SK-N-MC (cell line): ENCODE results near the gene ERI3.

Experiments used
- DNase-seq: peaks from one replicate; pipeline ENCODE4 v3.0.0-alpha.2; 2011; ENCODE audit warnings: low read depth, low spot score
- H3K27ac ChIP-seq: fragments of 200-600 bp; sonication (generic); 2 replicates; pipeline ENCODE4 v1.5.1; 2016; ENCODE audit warnings: mixed run types
- H3K36me3 ChIP-seq: fragments of 200-600 bp; sonication (generic); 2 replicates; pipeline ENCODE4 v1.6.1; 2017; ENCODE audit warnings: antibody characterized with exemption, low read length, mixed read lengths; ENCODE audit not compliant: insufficient read depth
- H3K4me3 ChIP-seq: fragments of 200-600 bp; sonication (generic); 2 replicates; pipeline ENCODE4 v1.5.1; 2016
- H3K9ac ChIP-seq: fragments of 200-600 bp; sonication (generic); 2 replicates; pipeline ENCODE4 v1.8.0; 2017; ENCODE audit warnings: mixed run types, mixed read lengths; ENCODE audit not compliant: insufficient read length
- H3K9me3 ChIP-seq: fragments of 200-600 bp; sonication (generic); 2 replicates; pipeline ENCODE4 v1.6.1; 2017; ENCODE audit warnings: low read depth, mild to moderate bottlenecking, antibody characterized with exemption, low read length, moderate library complexity, mixed read lengths
- EZH2 ChIP-seq: fragments of 200-600 bp; sonication (generic); IDR thresholded peaks from one replicate; pipeline ENCODE4 v1.6.1; 2017; ENCODE audit warnings: antibody characterized with exemption
- FOXP2 ChIP-seq: optimal IDR thresholded peaks from 2 replicates; pipeline ENCODE3; 2011; ENCODE audit warnings: mild to moderate bottlenecking, moderate library complexity; ENCODE audit not compliant: insufficient read depth; ENCODE audit errors: extremely low read length, control extremely low read depth
- POLR2AphosphoS5 ChIP-seq: IDR thresholded peaks from 2 replicates; pipeline ENCODE4 v1.6.1; 2012; ENCODE audit warnings: mild to moderate bottlenecking, low read depth, low read length, borderline replicate concordance

Gene ERI3

DNA sequence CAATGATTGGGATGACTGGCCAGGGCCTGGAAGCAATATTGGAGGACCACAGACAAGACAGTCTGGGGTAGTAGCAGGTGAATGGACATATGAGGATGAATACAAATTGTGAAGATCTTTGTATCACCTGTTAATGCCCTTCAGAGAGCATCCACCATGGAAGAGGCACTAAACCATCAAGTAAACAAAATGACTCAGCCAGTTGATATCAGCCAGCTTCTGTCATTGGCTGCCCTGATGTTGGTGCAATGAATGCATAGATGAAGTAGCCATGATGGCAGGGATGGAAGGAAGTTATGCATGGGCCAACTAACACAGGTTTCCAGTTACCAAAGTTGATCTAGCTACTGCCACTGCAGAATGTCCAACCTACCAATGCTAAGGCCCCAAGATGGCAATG lies 16.1 kb upstream of the ERI3 start:
- no peaks in the 10 kb centered on the region for H3K9me3 ChIP-seq
- no peak for TF ChIP-seq POLR2AphosphoS5
- TF ChIP-seq FOXP2 = no peak
- TF ChIP-seq EZH2 = no peak
- H3K9ac ChIP-seq = no peak overlapping the region
- no peaks in the 10 kb centered on the region for H3K36me3 ChIP-seq
- no peak overlapping the region for H3K4me3 ChIP-seq
- DNase-seq = no peak
- H3K27ac ChIP-seq = no peak overlapping the region

DNA sequence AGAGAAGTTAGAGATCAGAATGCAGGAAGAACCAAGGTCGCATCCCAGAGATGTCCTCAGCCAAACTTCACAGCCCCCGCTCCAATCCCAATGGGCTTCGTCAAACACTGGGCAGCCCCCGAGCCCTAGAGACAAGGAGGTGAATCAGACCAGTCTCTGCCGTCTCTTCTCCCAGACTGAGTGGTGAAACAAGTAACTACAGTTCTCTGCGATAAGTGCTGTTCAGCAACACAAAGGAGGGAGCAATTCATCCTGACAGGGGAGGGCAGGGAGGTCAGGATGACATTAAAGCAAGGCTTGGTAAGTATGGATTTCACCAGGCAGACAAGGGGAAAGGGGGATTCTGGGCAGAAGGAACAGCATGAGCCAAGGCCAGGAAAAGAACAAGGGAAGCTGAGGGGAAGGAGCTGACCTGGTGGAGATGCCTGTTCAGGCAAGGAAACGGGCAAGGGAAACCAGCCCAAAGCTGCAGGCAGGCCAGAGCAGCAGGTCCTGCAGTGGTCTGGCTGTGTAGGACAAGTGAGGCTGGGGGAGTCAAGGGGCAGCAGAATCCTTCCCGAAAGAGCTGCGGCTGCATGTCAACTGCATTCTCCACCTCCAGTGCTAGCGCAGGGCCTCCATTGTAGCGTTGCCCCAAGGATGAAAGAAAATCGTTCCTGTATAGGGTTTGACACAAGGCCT lies 13.6 kb upstream of the ERI3 start:
- Histone ChIP-seq H3K27ac (no peak overlapping the region), H3K9ac (no peak overlapping the region), H3K4me3 (no peak overlapping the region), H3K9me3 (no peaks in the 10 kb centered on the region), H3K36me3 (no peaks in the 10 kb centered on the region)
- TF ChIP-seq FOXP2 (no peak), POLR2AphosphoS5 (no peak), EZH2 (no peak)
- no peak for DNase-seq

DNA sequence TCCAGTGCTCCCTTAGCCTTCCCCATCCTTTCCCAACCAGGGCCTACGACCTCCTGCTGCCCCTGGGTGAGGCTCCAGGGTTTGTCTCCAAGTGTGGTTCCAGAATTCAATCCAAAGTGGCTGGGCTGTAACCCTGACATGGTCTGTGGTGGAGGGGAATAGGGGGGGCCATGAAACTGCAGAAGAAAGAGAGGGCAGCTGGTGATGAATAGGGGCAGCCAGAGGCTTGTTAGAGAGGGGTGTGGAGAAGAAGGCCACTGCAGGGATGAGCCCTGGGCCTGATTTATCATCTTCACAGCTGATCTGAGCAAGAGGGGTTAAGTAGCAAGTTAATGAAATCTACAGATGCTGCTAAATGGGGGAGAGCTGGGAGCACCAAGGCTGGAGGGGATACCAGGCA lies 12.9 kb upstream of the ERI3 start:
- H3K4me3 ChIP-seq = no peak overlapping the region
- DNase-seq = no peak
- TF ChIP-seq POLR2AphosphoS5 (no peak), FOXP2 (no peak), EZH2 (no peak)
- no peak overlapping the region for H3K9ac ChIP-seq
- H3K36me3 ChIP-seq = no peaks in the 10 kb centered on the region
- H3K27ac ChIP-seq = no peak overlapping the region
- no peaks in the 10 kb centered on the region for H3K9me3 ChIP-seq

DNA sequence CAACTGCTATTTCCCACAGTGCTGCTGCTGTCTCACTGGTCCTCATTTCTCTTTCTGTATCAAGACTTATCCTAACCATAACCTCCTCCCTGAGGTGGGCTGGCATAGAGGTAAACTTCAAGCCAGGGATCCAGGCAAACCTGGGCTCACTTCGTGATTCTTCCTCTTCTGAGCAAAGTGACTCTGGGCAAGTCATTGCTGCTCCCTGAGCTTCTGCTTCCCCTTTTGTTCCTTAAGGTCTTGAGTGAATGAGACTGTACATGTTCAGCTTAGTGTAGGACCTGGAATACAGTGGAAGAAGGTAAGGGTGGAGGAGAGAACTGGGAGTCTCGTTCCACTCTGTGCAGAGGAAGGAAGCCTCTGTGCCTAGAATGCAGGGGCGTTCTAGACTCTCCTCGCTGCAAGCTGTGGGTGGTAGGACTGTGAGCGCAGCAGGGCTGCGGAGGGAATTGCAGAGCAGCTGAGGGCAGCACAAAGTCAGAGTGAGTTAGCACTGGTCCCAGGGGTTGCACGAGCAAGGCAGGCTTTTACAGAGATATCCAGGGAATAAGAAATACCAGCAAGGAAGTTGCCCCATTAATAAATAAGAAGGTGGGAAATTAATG lies 11.4 kb upstream of the ERI3 start:
- Histone ChIP-seq H3K9me3 (no peaks in the 10 kb centered on the region), H3K27ac (no peak overlapping the region), H3K4me3 (no peak overlapping the region), H3K9ac (no peak overlapping the region), H3K36me3 (no peaks in the 10 kb centered on the region)
- DNase-seq = no peak
- TF ChIP-seq EZH2 = no peak

DNA sequence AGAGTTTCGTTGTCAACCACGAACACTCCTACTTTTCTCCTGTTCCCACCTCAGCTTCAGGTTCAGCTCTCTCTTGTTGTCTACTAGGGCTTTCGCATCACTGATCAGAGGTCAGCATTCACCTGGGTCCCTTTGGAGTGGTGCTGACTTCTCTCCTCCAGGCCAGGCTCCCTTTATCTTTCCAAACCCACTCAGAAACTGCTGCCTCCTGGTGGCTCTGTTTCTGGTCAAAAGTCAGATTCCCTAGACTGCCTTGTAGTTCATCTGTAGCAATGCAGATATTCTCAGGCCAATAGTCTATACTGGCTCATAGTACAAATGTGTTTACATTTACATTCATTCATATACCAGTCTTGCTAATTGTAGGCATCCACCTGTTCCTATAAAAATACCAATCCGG lies 6.4 kb upstream of the ERI3 start:
- Histone ChIP-seq H3K27ac (no peak overlapping the region), H3K4me3 (no peak overlapping the region), H3K9me3 (no peaks in the 10 kb centered on the region), H3K36me3 (no peaks in the 10 kb centered on the region), H3K9ac (no peak overlapping the region)
- TF ChIP-seq FOXP2 (no peak), POLR2AphosphoS5 (no peak), EZH2 (no peak)
- DNase-seq = no peak

DNA sequence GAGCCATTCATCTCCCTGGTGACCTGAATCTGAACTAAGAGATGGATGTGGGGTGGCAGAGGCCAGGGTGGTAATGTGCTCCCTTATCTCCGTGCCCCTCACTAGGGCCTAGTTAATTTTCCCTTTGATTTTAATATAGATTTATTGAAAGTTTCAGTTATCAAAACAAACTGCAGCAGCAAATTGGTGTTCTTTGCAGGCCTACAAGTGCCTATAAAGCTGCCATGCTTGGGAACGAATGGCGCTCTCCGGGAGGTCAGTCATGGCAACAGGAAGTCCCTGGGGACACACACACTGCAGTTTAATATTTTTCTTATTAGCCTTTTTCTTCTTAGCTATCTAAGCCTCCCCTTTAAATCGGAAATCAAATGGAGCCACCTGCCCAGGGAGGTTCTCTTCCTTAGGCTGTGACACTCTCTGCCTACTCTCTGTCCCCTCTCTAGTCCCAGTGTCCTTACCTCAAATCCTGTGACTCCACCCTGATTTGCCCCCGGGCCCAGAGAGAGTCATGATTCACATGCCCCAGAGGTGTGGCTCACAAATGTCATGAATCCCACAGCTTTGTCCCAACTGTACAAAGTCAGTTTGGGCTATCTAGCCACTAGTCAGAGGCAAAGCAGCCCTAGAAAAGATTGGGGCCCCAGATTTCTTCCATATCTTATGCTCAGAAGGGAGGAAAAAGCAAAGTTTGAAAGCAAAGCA lies 4.3 kb upstream of the ERI3 start:
- H3K36me3 ChIP-seq = no peaks in the 10 kb centered on the region
- no peak for DNase-seq
- no peaks in the 10 kb centered on the region for H3K9me3 ChIP-seq
- H3K9ac ChIP-seq = no peak overlapping the region
- no peak for TF ChIP-seq EZH2
- TF ChIP-seq POLR2AphosphoS5 = no peak
- TF ChIP-seq FOXP2 = no peak
- H3K4me3 ChIP-seq = 0 out of 2 replicates have a peak overlapping the region, but pooled peaks have one; percentile 6
- H3K27ac ChIP-seq = no peak overlapping the region

DNA sequence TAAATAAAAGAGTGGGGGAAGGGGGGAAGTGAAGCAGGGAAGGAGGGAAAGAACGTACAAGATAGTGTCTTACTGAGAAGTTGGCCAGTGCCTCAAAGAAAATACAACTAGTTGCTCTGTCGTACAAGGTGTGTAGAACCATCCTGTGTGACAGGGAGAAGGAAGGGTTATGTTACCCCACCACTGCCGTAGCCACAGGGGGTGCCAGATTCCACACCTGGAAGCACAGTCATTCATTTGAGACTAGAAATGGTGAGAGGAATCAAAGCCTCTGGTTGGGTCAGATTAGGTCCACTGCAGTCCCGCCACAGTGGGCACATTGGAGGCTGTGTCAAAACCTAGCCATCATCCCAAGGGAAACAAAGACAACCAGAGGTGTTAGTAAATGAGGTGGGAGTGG lies 2.7 kb upstream of the ERI3 start:
- DNase-seq = no peak
- Histone ChIP-seq H3K36me3 (peaks cover 4% of the 10 kb centered on the region), H3K4me3 (no peak overlapping the region), H3K9me3 (no peaks in the 10 kb centered on the region), H3K27ac (no peak overlapping the region), H3K9ac (no peak overlapping the region)
- TF ChIP-seq FOXP2 = no peak
- no peak for TF ChIP-seq EZH2
- TF ChIP-seq POLR2AphosphoS5 = no peak

DNA sequence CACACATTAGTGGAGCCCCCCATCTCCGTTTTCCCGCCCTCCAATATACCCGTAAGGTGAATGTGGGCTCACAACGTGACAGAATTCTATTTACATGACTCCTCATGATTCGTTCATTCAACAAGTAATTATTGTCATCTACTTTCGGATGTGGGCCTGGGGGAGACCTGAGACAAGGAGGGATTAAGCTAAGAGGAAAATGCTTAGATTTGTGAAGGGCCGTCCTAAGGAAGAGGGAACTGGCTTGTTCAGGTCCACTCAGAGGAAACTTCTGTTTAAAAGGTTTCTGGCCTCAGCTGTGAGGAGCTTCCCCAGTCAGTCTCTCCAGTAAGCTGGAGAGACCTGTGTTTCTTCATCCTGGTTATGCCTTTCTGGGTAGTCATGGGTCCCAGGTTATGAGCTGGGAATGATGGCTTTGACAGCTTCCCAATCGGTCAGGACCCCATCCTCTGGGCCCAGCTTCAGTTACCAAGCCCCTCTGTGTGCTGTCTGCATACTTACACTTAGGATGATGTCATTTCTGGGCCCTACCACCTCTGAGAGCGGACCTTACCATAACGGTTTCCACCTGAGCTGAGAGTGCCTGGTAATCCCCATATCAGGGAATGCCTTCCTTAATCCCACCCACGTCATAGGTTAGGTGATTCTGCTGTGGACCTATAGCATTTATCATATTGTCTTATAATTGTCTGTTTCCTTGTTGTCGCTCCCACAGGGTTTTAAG lies 687 bp upstream of the ERI3 start:
- TF ChIP-seq EZH2 (no peak), POLR2AphosphoS5 (no peak), FOXP2 (no peak)
- Histone ChIP-seq H3K36me3 (peaks cover 9% of the 10 kb centered on the region), H3K9ac (peak overlapping the region; percentile 56), H3K4me3 (peak overlapping the region; percentile 92), H3K27ac (no peak overlapping the region), H3K9me3 (no peaks in the 10 kb centered on the region)
- DNase-seq = no peak
